PC-9 (cell line): ENCODE measurements around the gene CYS1.

ENCODE experiments used
- CTCF ChIP-seq: fragments of 200-600 bp; sonication (generic); conservative IDR thresholded peaks from 2 replicates; pipeline ENCODE4 v1.6.1; 2017; ENCODE audit warnings: mixed run types, antibody characterized with exemption, mild to moderate bottlenecking, moderate library complexity
- EZH2 ChIP-seq: fragments of 200-600 bp; sonication (generic); IDR thresholded peaks from 2 replicates; pipeline ENCODE4 v1.8.0; 2017; ENCODE audit warnings: antibody characterized with exemption, low read depth

- no peak for TF ChIP-seq CTCF
- no peak for TF ChIP-seq EZH2
These were observed 26.9 kb downstream of the CYS1 start for GRCh38 chr2:10053351-10053750.
